Measurements from ENCODE around the gene IL17RA.
A peak's percentile ranks its signal among the peaks of the same experiment; 100 is the strongest.

The IL17RA gene

DNA sequence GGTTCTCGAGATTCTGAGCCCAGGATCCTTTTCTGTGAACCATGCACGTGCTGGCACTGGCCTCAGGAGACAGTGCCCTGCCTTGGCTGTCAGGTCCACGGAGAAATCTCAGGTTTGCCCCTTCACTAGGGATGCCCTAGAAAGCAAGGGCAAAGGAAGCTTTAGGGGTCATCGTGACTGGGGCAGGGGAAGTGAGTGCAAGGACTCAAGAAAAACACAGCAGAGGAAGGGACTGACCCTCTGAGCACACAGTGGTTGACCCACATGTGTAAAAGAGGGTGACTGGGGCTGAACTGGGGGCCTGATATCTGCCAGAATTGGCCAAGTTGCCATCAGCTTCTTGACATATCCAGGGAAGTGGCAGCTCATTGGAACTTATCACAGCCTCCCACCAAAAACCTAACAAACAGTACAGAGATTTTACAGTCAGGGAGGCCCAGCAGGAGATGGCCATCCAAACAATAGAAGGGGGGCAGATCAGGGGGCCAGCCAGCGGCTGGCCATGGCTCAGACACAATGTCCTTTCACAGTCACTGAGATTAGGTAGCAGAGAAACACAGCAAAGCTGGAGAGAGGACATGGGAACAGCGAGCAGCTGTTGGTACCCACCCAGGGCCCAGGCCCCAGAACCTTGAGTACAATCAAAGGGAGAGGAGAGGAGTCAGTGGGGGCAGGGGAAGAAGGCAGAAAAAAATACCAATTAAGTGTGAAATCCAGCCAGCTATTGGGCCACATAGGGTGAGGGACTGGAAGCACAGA lies 32.0 kb downstream of the IL17RA start:
- DNase-seq (ENCODE audit: insufficient read length, low spot score) (no peak), FAIRE-seq (no peak)
- TF ChIP-seq POU2F2 (IDR thresholded peaks at IDR 0.05; ENCODE audit: low read depth, low read length) (no peak), SPI1 (IDR thresholded peaks at IDR 0.05; ENCODE audit: low read depth, low read length) (no peak), PAX5 (IDR thresholded peaks at IDR 0.05; ENCODE audit: insufficient read depth, low read length, severe bottlenecking) (no peak), TAF1 (IDR thresholded peaks at IDR 0.05; ENCODE audit: low read depth, low read length) (no peak), POLR2A (IDR thresholded peaks at IDR 0.05; ENCODE audit: low read depth, low read length) (no peak), POLR2AphosphoS5 (IDR thresholded peaks at IDR 0.05; ENCODE audit: low read depth, low read length) (no peak)

DNA sequence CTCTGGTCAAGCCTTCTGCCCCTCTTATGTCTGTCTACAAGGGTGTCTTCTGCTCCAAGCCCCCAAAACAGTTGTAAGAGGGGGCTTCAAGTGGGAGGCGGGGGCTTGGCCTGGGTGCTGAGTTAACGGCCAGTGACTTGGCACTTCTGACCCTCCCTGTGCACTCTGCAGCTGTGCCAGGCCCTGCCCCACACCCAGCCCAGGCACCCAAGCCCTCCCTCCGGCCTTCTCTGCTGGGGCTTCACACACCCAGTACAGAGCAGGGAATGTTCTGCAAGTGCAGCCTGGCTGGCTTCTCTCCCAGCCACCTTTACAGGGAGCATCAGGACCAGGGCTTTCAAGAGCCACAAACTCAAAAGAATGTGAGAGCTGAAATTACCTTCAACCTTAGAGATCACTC lies 32.6 kb downstream of the IL17RA start:
- FAIRE-seq (no peak), DNase-seq (ENCODE audit: insufficient read length, low spot score) (no peak)
- TF ChIP-seq POLR2A (IDR thresholded peaks at IDR 0.05; ENCODE audit: low read depth, low read length): no peak
- TF ChIP-seq PAX5 (IDR thresholded peaks at IDR 0.05; ENCODE audit: insufficient read depth, low read length, severe bottlenecking): no peak
- TF ChIP-seq SPI1 (IDR thresholded peaks at IDR 0.05; ENCODE audit: low read depth, low read length): no peak
- no peak for TF ChIP-seq TAF1 (IDR thresholded peaks at IDR 0.05; ENCODE audit: low read depth, low read length)
- no peak for TF ChIP-seq POU2F2 (IDR thresholded peaks at IDR 0.05; ENCODE audit: low read depth, low read length)
- TF ChIP-seq POLR2AphosphoS5 (IDR thresholded peaks at IDR 0.05; ENCODE audit: low read depth, low read length): no peak

DNA sequence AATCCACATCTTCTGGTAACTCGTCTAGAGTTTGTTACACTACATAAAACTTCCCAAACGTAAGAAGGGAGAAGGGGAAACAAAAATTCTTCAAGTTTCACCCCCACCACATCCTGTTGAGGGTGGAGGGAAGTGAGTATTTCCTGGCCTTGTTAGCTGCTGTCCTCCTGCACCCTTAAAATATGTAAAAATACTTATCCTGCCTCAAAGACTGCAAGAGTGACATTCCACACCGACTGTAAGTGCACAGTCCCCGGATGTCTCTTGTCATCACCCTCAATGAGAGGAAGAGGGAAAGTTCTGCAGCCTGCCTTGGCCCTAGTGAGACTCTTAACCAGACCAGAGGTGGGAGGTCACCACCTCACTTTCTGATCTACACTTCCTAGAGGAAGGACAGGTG lies 33.1 kb downstream of the IL17RA start:
- DNase-seq (ENCODE audit: insufficient read length, low spot score) (no peak), FAIRE-seq (peak; percentile 64)
- TF ChIP-seq TAF1 (IDR thresholded peaks at IDR 0.05; ENCODE audit: low read depth, low read length) (no peak), SPI1 (IDR thresholded peaks at IDR 0.05; ENCODE audit: low read depth, low read length) (peak; percentile 63)

DNA sequence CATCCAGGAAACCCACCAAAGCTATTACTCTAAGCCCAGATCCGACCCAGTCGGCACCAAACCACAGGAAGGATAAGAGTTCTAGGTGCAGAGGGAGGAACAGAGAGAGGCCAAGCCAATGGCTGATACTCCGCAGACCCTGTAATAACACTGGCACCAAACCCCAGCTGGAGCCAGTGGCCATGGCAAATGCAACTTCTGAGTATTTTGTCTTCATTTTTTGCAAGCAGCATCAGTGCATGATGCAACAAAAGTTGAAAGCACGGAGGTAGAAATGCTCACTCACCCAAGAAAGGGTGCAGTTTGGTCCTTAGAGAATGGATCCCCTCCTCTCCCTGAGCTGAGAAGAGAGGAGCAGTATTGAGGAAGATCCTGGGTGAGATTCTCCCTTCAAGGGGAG lies 33.5 kb downstream of the IL17RA start:
- FAIRE-seq: no peak
- TF ChIP-seq TAF1 (IDR thresholded peaks at IDR 0.05; ENCODE audit: low read depth, low read length) (no peak), POLR2A (IDR thresholded peaks at IDR 0.05; ENCODE audit: low read depth, low read length) (no peak), POU2F2 (IDR thresholded peaks at IDR 0.05; ENCODE audit: low read depth, low read length) (no peak), PAX5 (IDR thresholded peaks at IDR 0.05; ENCODE audit: insufficient read depth, low read length, severe bottlenecking) (no peak), POLR2AphosphoS5 (IDR thresholded peaks at IDR 0.05; ENCODE audit: low read depth, low read length) (no peak), SPI1 (IDR thresholded peaks at IDR 0.05; ENCODE audit: low read depth, low read length) (no peak)
- no peak for DNase-seq (ENCODE audit: insufficient read length, low spot score)

DNA sequence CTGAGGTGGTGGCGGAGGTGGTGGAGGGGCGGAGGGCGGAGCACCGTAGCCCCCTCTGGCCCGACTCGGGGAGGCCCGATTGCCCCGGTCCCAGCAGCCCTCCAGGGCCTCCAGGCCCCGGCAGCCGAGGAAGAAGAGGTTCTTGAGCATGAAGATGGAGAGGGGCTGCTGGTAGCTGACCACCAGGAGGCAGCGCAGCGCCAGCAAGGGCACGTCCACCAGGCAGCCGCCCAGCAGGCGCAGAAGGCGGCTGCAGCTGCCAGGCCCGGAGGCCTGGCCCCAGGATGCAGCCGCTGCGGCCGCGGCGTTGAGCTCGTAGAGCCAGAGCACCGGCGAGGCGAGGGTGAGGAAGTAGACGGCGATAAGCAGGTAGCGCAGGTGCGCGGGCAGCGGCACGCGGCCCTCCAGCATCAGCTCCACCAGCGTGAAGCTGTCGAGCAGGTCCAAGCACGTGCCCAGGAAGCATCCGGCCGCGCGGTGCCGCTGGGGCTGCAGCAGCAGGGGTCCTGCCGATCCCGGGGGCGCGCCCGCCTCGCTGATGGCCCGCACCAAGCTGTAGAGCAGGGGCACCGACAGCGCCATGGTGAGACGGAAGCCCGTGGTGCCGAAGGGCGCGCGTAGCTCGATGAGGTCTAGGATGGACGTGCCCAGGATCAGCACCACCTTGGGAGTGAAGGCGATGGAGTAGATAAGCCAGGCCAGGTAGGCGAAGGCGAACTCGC lies 34.8 kb downstream of the IL17RA start:
- DNase-seq (ENCODE audit: insufficient read length, low spot score) (no peak), FAIRE-seq (no peak)
- TF ChIP-seq POU2F2 (IDR thresholded peaks at IDR 0.05; ENCODE audit: low read depth, low read length) (no peak), POLR2AphosphoS5 (IDR thresholded peaks at IDR 0.05; ENCODE audit: low read depth, low read length) (no peak)

DNA sequence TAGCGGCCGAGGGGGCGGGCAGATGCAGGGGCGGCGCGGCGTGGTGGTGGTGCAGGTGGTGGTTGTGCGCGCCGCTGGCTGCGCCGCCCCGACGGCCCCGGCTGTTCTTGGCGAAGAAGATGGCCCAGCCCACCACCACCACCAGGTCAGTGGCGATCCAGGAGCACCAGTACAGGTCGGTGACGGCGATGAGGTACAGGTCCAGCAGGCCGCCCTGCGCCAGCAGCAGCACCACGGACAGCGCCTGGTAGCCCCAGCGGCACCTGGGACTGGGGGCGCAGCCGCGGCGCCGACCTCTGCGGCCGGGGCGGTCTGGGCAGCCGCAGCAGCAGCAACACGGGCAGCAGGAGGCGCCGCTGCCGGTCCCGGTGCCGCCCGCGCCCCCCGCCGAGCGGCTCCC lies 35.5 kb downstream of the IL17RA start:
- DNase-seq (ENCODE audit: insufficient read length, low spot score): peak; percentile 54
- FAIRE-seq: peak; percentile 58

DNA sequence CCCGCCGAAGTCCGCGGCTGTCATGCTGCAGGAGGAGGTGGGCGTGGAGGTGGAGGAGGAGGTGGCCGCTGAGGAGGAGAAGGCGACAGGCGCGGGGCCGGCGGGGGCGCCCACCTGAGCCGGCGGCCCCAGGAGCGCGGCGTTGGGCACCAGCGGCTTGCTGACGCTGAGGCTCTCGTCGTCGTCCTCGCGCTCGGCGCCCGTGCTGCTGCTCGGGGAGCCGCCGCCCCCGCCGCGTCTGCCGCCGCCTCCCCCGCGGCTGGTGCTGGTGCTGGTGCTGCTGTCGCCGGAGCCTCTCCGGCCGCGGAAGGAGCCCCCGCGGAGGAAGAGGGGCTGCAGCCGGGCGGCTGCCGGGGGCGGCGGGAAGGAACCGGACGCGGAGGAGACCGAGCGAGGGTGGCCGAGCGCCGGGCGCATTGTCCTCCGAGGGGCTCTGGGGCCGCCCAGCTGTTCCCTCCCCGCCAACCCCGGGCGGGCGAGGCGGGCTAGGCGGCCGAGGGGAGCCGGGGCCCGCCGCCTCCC lies 36.0 kb downstream of the IL17RA start:
- TF ChIP-seq POLR2AphosphoS5 (IDR thresholded peaks at IDR 0.05; ENCODE audit: low read depth, low read length) (no peak), POU2F2 (IDR thresholded peaks at IDR 0.05; ENCODE audit: low read depth, low read length) (no peak), POLR2A (IDR thresholded peaks at IDR 0.05; ENCODE audit: low read depth, low read length) (no peak), PAX5 (IDR thresholded peaks at IDR 0.05; ENCODE audit: insufficient read depth, low read length, severe bottlenecking) (no peak), TAF1 (IDR thresholded peaks at IDR 0.05; ENCODE audit: low read depth, low read length) (no peak), SPI1 (IDR thresholded peaks at IDR 0.05; ENCODE audit: low read depth, low read length) (no peak)
- FAIRE-seq: no peak
- no peak for DNase-seq (ENCODE audit: insufficient read length, low spot score)

More for the DNA sequence above, 35.5 kb downstream of the IL17RA start:
- TF ChIP-seq TAF1 (IDR thresholded peaks at IDR 0.05; ENCODE audit: low read depth, low read length): no peak

DNA sequence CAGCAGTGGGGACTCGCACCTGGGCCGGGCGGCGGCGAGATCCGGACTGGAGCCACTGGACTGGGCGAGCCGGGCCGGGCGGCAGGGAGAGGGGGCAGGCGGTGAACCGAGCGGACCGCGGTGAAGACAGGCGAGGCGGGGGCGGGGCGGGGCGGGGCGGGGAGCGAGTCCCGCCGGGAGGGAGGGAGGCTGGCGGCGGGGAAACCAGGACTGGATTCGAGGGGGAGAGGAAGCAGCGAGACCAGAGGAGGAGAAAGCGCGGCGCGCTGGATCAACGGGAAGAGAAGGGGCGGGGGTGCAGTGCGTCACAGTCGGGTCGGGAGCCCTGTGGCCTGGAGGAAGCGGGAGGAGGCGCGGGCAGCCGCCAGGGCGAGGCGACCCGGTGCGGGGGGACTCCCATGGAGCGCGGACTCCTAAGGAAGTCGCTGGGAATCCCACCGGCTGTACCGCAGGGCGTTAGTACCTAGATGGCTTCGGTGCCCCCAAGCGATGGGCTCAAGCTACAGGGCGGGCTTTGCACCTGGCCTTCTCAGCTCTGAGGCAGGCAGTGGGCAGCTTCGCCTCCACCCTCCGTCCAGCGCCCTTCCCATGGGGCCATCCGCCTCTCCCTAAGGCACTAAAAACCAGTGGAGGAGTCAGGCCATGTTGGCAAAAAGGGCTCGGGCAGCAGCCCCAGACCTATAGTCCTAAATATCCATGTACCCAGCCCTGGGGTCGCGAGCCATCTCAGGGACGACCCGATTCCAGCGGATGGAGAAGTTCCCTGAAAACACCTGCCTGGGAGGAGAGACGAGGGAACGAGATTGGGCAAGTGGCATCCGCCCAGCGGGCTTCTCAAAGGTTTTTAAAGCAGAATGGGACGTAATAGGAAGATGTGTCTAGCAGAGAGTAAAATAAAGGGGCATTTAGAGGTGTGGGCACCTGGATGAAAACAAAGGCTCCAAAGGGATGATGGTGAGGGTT lies 36.7 kb downstream of the IL17RA start, which contains the start of gene TMEM121B:
TSS of gene TMEM121B (minus strand) at position 128 of the 963 bp plus-strand sequence. CDS start 233 bp downstream, outside the sequence.
- peak; percentile 46 for DNase-seq (ENCODE audit: insufficient read length, low spot score)
- no peak for TF ChIP-seq POU2F2 (IDR thresholded peaks at IDR 0.05; ENCODE audit: low read depth, low read length)
- TF ChIP-seq SPI1 (IDR thresholded peaks at IDR 0.05; ENCODE audit: low read depth, low read length): no peak
- no peak for TF ChIP-seq TAF1 (IDR thresholded peaks at IDR 0.05; ENCODE audit: low read depth, low read length)
- TF ChIP-seq POLR2AphosphoS5 (IDR thresholded peaks at IDR 0.05; ENCODE audit: low read depth, low read length): no peak
- no peak for TF ChIP-seq PAX5 (IDR thresholded peaks at IDR 0.05; ENCODE audit: insufficient read depth, low read length, severe bottlenecking)
- no peak for FAIRE-seq

DNA sequence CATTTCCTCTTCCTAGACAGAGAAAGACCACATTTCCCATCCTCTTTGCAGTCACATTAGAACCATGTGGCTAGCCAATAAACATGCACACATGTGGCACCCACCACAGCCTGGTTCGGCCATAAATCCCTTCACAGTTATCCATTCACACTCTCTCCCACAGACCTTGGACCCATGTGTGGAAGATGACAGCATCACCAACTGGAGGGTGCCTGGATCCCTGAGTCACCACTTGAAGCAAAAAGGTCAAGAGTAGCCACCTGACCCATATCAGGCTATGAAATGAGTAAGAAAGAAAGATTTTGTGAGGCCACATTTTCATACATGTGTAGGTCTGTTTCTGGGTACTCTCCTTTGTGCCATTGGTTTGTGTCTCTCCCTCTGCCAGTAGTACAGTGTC lies 45.4 kb downstream of the IL17RA start:
- TF ChIP-seq POU2F2 (IDR thresholded peaks at IDR 0.05; ENCODE audit: low read depth, low read length) (no peak), POLR2AphosphoS5 (IDR thresholded peaks at IDR 0.05; ENCODE audit: low read depth, low read length) (no peak), PAX5 (IDR thresholded peaks at IDR 0.05; ENCODE audit: insufficient read depth, low read length, severe bottlenecking) (no peak), SPI1 (IDR thresholded peaks at IDR 0.05; ENCODE audit: low read depth, low read length) (no peak), POLR2A (IDR thresholded peaks at IDR 0.05; ENCODE audit: low read depth, low read length) (no peak), TAF1 (IDR thresholded peaks at IDR 0.05; ENCODE audit: low read depth, low read length) (no peak)
- FAIRE-seq (no peak), DNase-seq (ENCODE audit: insufficient read length, low spot score) (no peak)

Data from GM12891 (cell line).